ENCODE measurements around the gene CUEDC2. TPM values are rescaled to one million over a fixed set of nuclear protein-coding genes. Genes with fewer than 3 reads are reported as not detected.
A peak's percentile ranks its signal among the peaks of the same experiment; 100 is the strongest.

The CUEDC2 gene
- total RNA-seq, 2 experiments from 2014 or later: 60.9 to 64.5 TPM

DNA sequence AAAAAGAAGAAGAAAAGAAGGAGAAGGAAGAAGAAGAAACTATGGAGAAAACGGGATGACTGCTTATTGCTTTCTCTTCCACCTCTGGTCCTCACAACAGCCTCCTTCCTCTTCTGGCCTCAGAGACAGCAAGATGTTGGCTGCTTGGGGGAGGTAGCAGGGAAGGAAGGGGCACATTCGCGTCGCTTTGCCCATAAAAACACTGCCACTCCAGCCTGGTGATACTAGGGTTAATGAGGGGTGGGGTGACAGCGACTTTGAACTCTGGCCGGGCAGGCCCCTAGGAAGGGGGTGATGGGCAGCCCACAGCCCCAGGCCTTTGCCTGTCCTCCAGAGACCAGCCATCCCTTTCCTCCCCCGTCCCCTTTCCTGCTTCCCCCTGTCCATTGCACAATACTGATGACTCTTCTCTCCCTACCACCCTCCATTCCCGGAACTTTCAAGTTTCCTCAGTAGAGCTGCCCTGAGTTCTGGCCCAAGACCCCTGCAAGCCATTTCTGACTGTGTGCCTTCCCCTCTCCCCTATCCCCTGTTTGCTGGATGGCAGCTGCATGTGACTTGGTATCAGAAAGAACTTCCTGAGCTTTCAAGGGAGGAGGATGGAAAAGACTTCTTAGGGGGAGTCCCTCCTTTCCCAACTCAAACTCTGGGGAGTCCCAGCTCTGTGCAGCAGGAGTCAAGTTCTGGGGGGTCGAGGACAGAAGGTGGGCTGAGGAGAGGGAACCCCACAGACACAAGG is 2.2 kb upstream of the CUEDC2 start:
- POLR2A ChIA-PET: interaction anchor here (0.5 to 4.7 kb wide), 10 partner anchors 10 to 973 kb away, joined by 3 to 80 read pairs (median 4); partner anchors contain the start of genes C10orf95, FBXL15 and SUFU
- Mint-ChIP-seq H3K36me3 (ENCODE audit: low read depth) (peaks cover 23% of the 10 kb centered on the region), H3K27me3 (no peaks in the 10 kb centered on the region), H3K9me3 (no peaks in the 10 kb centered on the region), H3K27ac (peak overlapping the region; percentile 82), H3K4me3 (peak overlapping the region; percentile 90), H3K4me1 (peaks cover 64% of the 10 kb centered on the region)
- DNase-seq: no peak
- CTCF ChIA-PET: interaction anchor here (0.6 to 3.8 kb wide), 10 partner anchors 8 to 204 kb away, joined by 3 to 40 read pairs (median 4); partner anchors contain the start of genes FBXL15 and SUFU

DNA sequence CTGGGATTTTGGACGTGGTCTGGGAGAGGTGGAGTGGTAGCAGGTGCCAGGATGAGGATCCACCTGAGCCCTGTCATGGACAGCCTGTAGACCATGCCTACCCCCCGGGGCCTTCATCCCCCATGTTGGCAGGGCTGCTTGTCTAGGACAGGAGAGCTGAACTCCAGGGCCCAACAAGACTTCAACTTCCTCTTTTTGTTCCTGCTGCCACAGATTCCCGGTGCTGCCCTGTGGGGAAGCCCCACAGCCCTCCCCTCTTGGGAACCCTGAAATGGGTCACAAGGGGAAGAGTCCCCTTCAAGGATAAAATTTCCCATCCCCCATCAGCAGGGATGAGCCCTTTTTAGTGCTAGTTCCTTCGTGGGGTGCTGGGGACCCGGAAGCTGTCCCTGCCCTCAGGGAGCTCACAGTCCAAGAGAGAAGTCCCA is 1.3 kb upstream of the CUEDC2 start:
- ChIA-PET POLR2A (interaction anchor here (0.7 to 4.7 kb wide), 7 partner anchors 12 to 281 kb away, joined by 3 to 80 read pairs (median 14); partner anchors contain the start of genes C10orf95, FBXL15, NFKB2 and SFXN2), CTCF (interaction anchor here (0.7 to 3.8 kb wide), 8 partner anchors 9 to 202 kb away, joined by 3 to 40 read pairs (median 6); partner anchors contain the start of genes ACTR1A, C10orf95 and FBXL15)
- Mint-ChIP-seq H3K4me1 (peaks cover 64% of the 10 kb centered on the region), H3K27me3 (no peaks in the 10 kb centered on the region), H3K4me3 (peak overlapping the region; percentile 88), H3K36me3 (ENCODE audit: low read depth) (peaks cover 21% of the 10 kb centered on the region), H3K9me3 (no peaks in the 10 kb centered on the region), H3K27ac (peak overlapping the region; percentile 82)
- DNase-seq: no peak

DNA sequence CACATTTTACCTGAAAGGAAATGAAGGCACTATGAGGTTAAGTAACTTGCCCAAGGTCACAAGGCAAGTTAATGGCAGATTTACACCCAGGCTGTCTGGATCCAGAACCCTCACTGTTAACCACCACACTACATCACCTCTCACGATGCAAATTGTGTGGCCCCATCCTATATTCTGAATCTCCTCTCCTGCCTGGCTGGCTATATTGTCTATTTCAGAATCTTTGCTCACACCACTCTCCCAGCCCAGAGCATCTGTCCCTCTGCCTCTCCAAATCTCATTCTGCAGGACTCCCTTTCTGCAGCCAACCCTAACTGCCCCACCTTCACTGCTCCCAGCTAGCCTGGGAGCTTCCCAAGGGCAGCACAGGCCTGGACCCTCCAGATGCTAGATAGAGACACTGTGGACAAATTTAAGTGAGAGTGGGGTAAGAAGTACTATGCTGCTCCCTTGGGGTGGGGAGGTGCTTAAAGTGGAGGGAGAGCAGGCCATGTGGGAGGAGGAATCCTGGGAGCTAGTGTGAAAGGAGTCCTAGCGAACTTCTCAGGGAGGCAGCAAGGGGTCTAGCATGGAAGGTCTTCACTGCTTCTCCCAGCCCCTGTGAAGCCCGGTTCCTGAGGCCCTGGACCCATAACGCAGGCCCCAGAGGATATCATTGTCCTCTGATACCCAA is 786 bp downstream of the CUEDC2 start:
- Mint-ChIP-seq H3K4me1 (peaks cover 54% of the 10 kb centered on the region), H3K36me3 (ENCODE audit: low read depth) (peaks cover 5% of the 10 kb centered on the region), H3K27ac (peak overlapping the region; percentile 82), H3K4me3 (peak overlapping the region; percentile 88), H3K27me3 (no peaks in the 10 kb centered on the region), H3K9me3 (no peaks in the 10 kb centered on the region)
- CTCF ChIA-PET: interaction anchor here (0.8 to 3.8 kb wide), 7 partner anchors 10 to 201 kb away, joined by 3 to 40 read pairs (median 5); partner anchors contain the start of genes ACTR1A, FBXL15 and SUFU
- DNase-seq: no peak
- POLR2A ChIA-PET: interaction anchor here (0.7 to 4.7 kb wide), 8 partner anchors 10 to 317 kb away, joined by 3 to 80 read pairs (median 10); partner anchors contain the start of genes C10orf95, FBXL15, NFKB2 and PSD

DNA sequence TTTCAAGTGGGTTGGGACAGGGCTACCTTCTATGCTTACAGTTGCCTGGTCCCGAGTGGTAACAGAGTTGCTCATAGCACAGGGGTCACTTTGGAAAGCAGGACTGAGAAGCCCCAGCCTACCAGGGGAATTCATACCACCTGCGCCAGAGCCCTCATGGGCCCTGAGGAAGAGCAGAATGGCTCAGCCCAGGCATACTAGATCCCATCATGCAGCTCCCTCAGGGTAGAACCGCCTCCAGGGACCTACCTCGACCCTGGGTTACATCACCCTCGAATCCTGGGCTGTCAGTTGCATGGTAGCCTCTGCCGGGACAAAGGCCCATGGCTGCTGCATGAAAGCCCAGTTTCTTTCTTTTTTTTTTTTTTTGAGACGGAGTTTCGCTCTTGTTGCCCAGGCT is 2.9 kb downstream of the CUEDC2 start:
- H3K27me3 Mint-ChIP-seq: no peaks in the 10 kb centered on the region
- peaks cover 3% of the 10 kb centered on the region for H3K36me3 Mint-ChIP-seq (ENCODE audit: low read depth)
- H3K27ac Mint-ChIP-seq: no peak overlapping the region
- no peak overlapping the region for H3K4me3 Mint-ChIP-seq
- ChIA-PET CTCF (no interaction called here), POLR2A (interaction anchor here (4.7 kb wide), 1 partner anchor 7 kb away, joined by 80 read pairs; the partner anchor contains the start of gene FBXL15)
- H3K9me3 Mint-ChIP-seq: no peaks in the 10 kb centered on the region
- peaks cover 37% of the 10 kb centered on the region for H3K4me1 Mint-ChIP-seq
- DNase-seq: no peak

DNA sequence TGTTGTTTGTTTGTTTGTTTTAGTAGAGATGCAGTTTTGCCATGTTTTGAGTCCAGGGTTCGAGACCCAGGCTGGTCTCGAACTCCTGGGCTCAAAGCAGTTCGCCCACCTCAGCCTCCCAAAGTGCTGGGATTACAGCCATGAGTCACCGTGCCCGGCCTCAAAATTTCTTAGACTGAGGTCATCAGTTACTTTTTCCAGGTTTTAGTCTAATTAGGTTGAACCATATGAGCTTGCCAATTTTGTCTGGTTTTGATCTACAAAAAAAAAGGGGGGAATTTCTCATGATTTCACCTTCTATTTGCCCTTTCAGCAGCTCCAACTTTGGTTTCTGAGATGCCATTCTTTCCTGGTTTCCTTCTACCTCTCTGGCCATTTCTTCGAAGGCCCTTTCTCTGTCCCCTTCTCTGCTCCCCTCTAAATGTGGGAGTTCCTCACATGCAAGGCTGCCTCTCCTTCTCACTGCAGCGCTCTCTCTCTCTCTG is 5.5 kb downstream of the CUEDC2 start:
- H3K27ac Mint-ChIP-seq: no peak overlapping the region

DNA sequence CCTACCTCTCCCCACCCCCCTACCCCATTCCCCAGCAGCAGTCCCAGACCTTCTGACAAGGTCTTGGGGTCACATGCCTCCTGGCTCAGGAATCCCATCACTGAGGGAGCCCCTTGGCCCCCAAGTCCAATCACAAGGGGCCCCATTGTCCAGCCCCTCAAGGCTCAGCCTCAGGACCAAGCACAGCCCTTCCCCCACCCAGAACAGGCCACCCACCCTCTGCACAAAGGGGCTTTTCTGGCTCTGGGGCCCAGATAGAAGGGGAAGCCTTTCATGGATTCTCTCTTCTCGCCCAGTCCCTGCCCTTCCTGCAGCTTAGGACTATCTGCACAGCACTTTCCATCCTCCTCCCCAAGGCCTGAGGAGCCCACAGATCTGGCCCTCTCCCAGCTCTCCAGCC is 6.9 kb downstream of the CUEDC2 start:
- no peak overlapping the region for H3K4me3 Mint-ChIP-seq
- no peak overlapping the region for H3K27ac Mint-ChIP-seq
- no peaks in the 10 kb centered on the region for H3K27me3 Mint-ChIP-seq
- ChIA-PET CTCF (interaction anchor here (0.9 to 6.6 kb wide), 3 partner anchors 10 to 195 kb away, joined by 3 to 58 read pairs (median 3); no protein-coding TSS in a partner anchor), POLR2A (interaction anchor here (1.0 to 7.0 kb wide), 3 partner anchors 11 to 217 kb away, joined by 3 to 79 read pairs (median 4); partner anchors contain the start of gene C10orf95)
- DNase-seq: no peak
- no peaks in the 10 kb centered on the region for H3K9me3 Mint-ChIP-seq
- H3K36me3 Mint-ChIP-seq (ENCODE audit: low read depth): peaks cover 9% of the 10 kb centered on the region
- peaks cover 27% of the 10 kb centered on the region for H3K4me1 Mint-ChIP-seq

More for the DNA sequence above, 5.5 kb downstream of the CUEDC2 start:
- no peak for DNase-seq
- POLR2A ChIA-PET: interaction anchor here (1.0 kb wide), 1 partner anchor 25 kb away, joined by 3 read pairs; the partner anchor contains the start of gene C10orf95
- Mint-ChIP-seq H3K4me1 (peaks cover 30% of the 10 kb centered on the region), H3K27me3 (no peaks in the 10 kb centered on the region), H3K4me3 (no peak overlapping the region), H3K36me3 (ENCODE audit: low read depth) (peaks cover 10% of the 10 kb centered on the region), H3K9me3 (no peaks in the 10 kb centered on the region)
- CTCF ChIA-PET: interaction anchor here (1.3 kb wide), 1 partner anchor 53 kb away, joined by 3 read pairs; no protein-coding TSS in a partner anchor

DNA sequence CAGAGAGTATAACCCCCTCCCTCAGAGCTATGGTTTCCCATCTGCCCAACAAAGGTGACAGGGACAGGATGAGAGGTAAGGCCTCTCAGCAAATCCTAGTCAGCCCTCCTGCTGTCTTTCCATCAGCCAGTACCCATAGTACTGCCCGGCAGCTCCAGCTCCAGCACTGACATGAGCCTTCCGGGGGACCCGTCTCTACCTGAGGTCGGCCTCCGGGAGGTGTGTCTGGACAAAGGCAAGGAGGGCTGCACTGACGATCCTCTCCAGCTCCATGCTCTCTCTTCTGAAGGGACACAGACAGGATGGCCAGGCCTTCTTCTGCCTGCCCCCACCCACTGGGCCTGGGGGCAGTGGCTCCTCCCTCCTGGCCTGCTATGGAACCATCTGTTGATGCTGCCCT is 7.5 kb downstream of the CUEDC2 start:
- ChIA-PET CTCF (interaction anchor here (1.6 to 6.6 kb wide), 2 partner anchors 8 to 194 kb away, joined by 8 to 58 read pairs; partner anchors contain the start of gene CUEDC2), POLR2A (interaction anchor here (5.6 to 7.0 kb wide), 2 partner anchors 7 to 26 kb away, joined by 79 to 80 read pairs; partner anchors contain the start of genes C10orf95 and CUEDC2)
- peaks cover 32% of the 10 kb centered on the region for H3K4me1 Mint-ChIP-seq
- no peaks in the 10 kb centered on the region for H3K9me3 Mint-ChIP-seq
- no peak for DNase-seq
- no peak overlapping the region for H3K27ac Mint-ChIP-seq
- peaks cover 9% of the 10 kb centered on the region for H3K36me3 Mint-ChIP-seq (ENCODE audit: low read depth)
- H3K27me3 Mint-ChIP-seq: no peaks in the 10 kb centered on the region
- H3K4me3 Mint-ChIP-seq: no peak overlapping the region

DNA sequence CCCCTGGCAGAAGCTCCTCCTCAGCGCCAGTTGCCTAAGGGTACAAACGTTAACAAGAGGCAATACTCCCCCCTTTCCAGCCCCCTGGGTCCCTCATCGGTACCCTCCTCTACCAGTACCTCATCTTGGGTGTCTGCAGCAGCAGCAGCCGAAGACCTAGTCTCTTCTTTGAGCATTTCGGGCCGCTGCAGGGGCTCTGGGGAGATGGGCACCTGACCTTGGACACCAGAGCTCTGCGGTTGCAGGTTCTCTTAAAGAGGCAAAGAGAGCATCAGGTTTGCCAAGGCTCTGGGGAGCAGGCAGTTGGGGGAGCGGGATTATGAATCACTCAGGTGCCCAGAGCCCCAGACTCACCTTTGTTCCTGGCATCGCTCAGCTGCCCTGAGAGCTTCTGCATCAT is 8.2 kb downstream of the CUEDC2 start:
- Mint-ChIP-seq H3K27ac (no peak overlapping the region), H3K4me3 (no peak overlapping the region), H3K4me1 (peaks cover 40% of the 10 kb centered on the region), H3K36me3 (ENCODE audit: low read depth) (peaks cover 9% of the 10 kb centered on the region), H3K9me3 (no peaks in the 10 kb centered on the region), H3K27me3 (peaks cover under 1% of the 10 kb centered on the region)
- POLR2A ChIA-PET: interaction anchor here (0.8 to 7.0 kb wide), 4 partner anchors 8 to 27 kb away, joined by 3 to 80 read pairs (median 41); partner anchors contain the start of genes C10orf95 and CUEDC2
- CTCF ChIA-PET: interaction anchor here (0.9 to 6.6 kb wide), 5 partner anchors 9 to 194 kb away, joined by 3 to 58 read pairs (median 8); partner anchors contain the start of genes C10orf95 and CUEDC2
- no peak for DNase-seq

DNA sequence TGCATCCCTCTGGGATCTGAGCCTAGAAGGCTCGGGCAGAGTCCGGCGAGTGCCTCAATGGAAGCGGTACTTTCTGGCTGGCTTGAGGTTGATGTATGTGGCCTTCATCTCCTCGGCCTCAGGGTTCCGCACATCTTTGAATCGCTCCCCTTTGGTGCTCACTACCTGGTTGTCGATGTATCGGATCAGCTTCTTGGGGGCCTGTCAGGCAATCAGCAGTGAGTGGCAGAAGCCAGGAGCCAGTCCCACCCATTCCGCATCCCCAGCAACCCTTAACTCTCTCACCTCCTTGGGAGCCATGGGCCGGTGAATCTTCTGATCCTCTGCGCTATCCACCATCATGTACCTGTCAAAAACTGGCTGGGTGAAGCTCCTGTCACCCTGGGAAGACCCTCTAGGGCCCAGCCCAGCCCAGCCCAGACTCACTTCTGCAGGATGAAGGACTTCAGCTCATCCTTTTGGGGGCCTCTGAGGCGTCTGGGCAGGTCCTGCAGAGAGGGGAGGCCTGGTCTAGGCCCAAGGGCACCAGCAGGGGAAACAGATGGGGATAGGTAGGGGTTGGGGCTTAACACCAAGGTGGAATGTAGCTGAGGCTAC is 8.9 kb downstream of the CUEDC2 start:
- Mint-ChIP-seq H3K4me1 (peaks cover 43% of the 10 kb centered on the region), H3K27me3 (peaks cover 4% of the 10 kb centered on the region), H3K36me3 (ENCODE audit: low read depth) (peaks cover 9% of the 10 kb centered on the region), H3K27ac (peak overlapping the region; percentile 10), H3K4me3 (peak overlapping the region; percentile 21), H3K9me3 (no peaks in the 10 kb centered on the region)
- ChIA-PET POLR2A (interaction anchor here (0.8 to 7.0 kb wide), 9 partner anchors 8 to 272 kb away, joined by 3 to 80 read pairs (median 11); partner anchors contain the start of genes ACTR1A, C10orf95, CUEDC2 and NFKB2), CTCF (interaction anchor here (0.7 to 6.6 kb wide), 10 partner anchors 9 to 193 kb away, joined by 3 to 58 read pairs (median 8); partner anchors contain the start of genes C10orf95 and CUEDC2)
- no peak for DNase-seq

DNA sequence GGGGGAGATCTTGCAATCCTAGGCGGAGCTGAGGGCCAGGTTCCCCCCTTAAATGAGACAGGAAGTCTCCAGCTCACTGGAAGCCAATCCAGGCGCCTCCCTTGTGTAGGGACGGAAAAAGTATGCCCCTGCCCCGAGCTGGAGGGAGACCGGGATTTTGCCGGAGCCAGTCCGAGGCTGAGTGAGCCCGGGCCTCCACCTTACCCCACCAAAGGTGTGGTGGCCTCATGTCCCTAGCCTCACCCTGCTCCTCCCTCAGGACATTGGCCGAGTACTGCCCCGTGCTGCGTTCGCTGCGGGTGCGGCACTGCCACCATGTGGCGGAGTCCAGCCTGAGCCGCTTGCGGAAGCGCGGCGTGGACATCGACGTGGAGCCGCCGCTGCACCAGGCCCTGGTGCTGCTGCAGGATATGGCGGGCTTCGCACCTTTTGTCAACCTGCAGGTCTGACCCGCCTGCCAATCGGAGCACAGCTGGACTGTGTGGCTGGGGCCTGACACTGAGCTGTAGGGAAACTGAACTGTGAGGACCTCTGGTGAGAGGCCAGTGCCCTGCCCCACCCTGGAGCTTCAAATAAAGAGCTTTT is 9.7 kb downstream of the CUEDC2 start:
- peak; percentile 69 for DNase-seq
- peak overlapping the region; percentile 87 for H3K4me3 Mint-ChIP-seq
- H3K27me3 Mint-ChIP-seq: peaks cover 12% of the 10 kb centered on the region
- POLR2A ChIA-PET: interaction anchor here (1.2 to 7.0 kb wide), 11 partner anchors 9 to 271 kb away, joined by 3 to 80 read pairs (median 21); partner anchors contain the start of genes ACTR1A, C10orf95, CUEDC2 and NFKB2
- CTCF ChIA-PET: interaction anchor here (0.7 to 6.6 kb wide), 14 partner anchors 10 to 192 kb away, joined by 3 to 58 read pairs (median 8); partner anchors contain the start of genes ACTR1A, C10orf95, CUEDC2 and SUFU
- peaks cover 47% of the 10 kb centered on the region for H3K4me1 Mint-ChIP-seq
- peaks cover 9% of the 10 kb centered on the region for H3K36me3 Mint-ChIP-seq (ENCODE audit: low read depth)
- peak overlapping the region; percentile 82 for H3K27ac Mint-ChIP-seq
- no peaks in the 10 kb centered on the region for H3K9me3 Mint-ChIP-seq

Measured in activated CD4-positive, alpha-beta memory T cell treated with anti-CD3 and anti-CD28 coated beads, Interleukin-2, amount 10 ng/mL, durations not matched to agents 7 days and 5 days (primary cell).